GM21423 (cell line): Measurements from ENCODE around the gene MTHFD2.

ENCODE experiments used
- ATAC-seq: cut with Tn5 transposase; IDR thresholded peaks from one replicate; pipeline ENCODE4 v1.9.1; 2021; ENCODE audit warnings: mild to moderate bottlenecking, moderate library complexity; ENCODE audit not compliant: unreplicated experiment

The MTHFD2 gene

GRCh38 chr2:74260495-74260894 is 62.1 kb downstream of the MTHFD2 start:
- no peak for ATAC-seq

- no peak for ATAC-seq
Measured at GRCh38 chr2:74261204-74261864, 62.9 kb downstream of the MTHFD2 start.

GRCh38 chr2:74262681-74263080 is 64.3 kb downstream of the MTHFD2 start:
- ATAC-seq: no peak

- no peak for ATAC-seq
Measured at GRCh38 chr2:74264281-74264680, 65.9 kb downstream of the MTHFD2 start.

- no peak for ATAC-seq
Measured at GRCh38 chr2:74267068-74267467, 68.7 kb downstream of the MTHFD2 start.
